Measurements from ENCODE around the gene TMEM143. TPM values are rescaled to one million over a fixed set of nuclear protein-coding genes. Genes with fewer than 3 reads are reported as not detected.

The TMEM143 gene
- total RNA-seq, 1 donor from 2014 or later = 11.1 TPM

GRCh38 chr19:48385461-48386087, 21.8 kb upstream of the TMEM143 start:
- H3K4me1 ChIP-seq = no peaks in the 10 kb centered on the region
- H3K4me3 ChIP-seq = no peak overlapping the region
- no peaks in the 10 kb centered on the region for H3K27me3 ChIP-seq (ENCODE audit: low read depth)
- intact Hi-C loops (cut with DNase I) = no loop called here
- no peak for TF ChIP-seq CTCF (IDR thresholded peaks at IDR 0.05)
- no peaks in the 10 kb centered on the region for H3K9me3 ChIP-seq
- H3K36me3 ChIP-seq = peaks cover 83% of the 10 kb centered on the region
- ATAC-seq = no peak
- no peak for DNase-seq
- no peak overlapping the region for H3K27ac ChIP-seq

GRCh38 chr19:48382286-48382685, 18.5 kb upstream of the TMEM143 start:
- H3K36me3 ChIP-seq = peaks cover 61% of the 10 kb centered on the region
- TF ChIP-seq CTCF (IDR thresholded peaks at IDR 0.05) = no peak

GRCh38 chr19:48381178-48381950, 17.6 kb upstream of the TMEM143 start:
- Histone ChIP-seq H3K27ac (no peak overlapping the region), H3K4me3 (no peak overlapping the region), H3K36me3 (peaks cover 52% of the 10 kb centered on the region), H3K9me3 (no peaks in the 10 kb centered on the region), H3K4me1 (no peaks in the 10 kb centered on the region), H3K27me3 (ENCODE audit: low read depth) (no peaks in the 10 kb centered on the region)
- intact Hi-C loops (cut with DNase I) = no loop called here
- TF ChIP-seq CTCF (IDR thresholded peaks at IDR 0.05) = no peak
- no peak for DNase-seq
- ATAC-seq = no peak

More at GRCh38 chr19:48382286-48382685, 18.5 kb upstream of the TMEM143 start:
- intact Hi-C loops (cut with DNase I) = no loop called here
- H3K27me3 ChIP-seq (ENCODE audit: low read depth) = no peaks in the 10 kb centered on the region
- no peaks in the 10 kb centered on the region for H3K9me3 ChIP-seq
- H3K27ac ChIP-seq = no peak overlapping the region
- H3K4me1 ChIP-seq = no peaks in the 10 kb centered on the region
- ATAC-seq (no peak), DNase-seq (no peak)
- no peak overlapping the region for H3K4me3 ChIP-seq

- no peaks in the 10 kb centered on the region for H3K9me3 ChIP-seq
- ATAC-seq = no peak
- no peak overlapping the region for H3K4me3 ChIP-seq
- intact Hi-C loops (cut with DNase I) = no loop called here
- DNase-seq = no peak
- H3K4me1 ChIP-seq = no peaks in the 10 kb centered on the region
- TF ChIP-seq CTCF (IDR thresholded peaks at IDR 0.05) = no peak
- no peaks in the 10 kb centered on the region for H3K27me3 ChIP-seq (ENCODE audit: low read depth)
- no peak overlapping the region for H3K27ac ChIP-seq
- H3K36me3 ChIP-seq = peaks cover 29% of the 10 kb centered on the region
Observed at GRCh38 chr19:48379058-48379457, 15.3 kb upstream of the TMEM143 start.

GRCh38 chr19:48378194-48378570, 14.4 kb upstream of the TMEM143 start:
- ATAC-seq = peak in 1 of 2 donors; percentile 23
- Histone ChIP-seq H3K9me3 (no peaks in the 10 kb centered on the region), H3K36me3 (peaks cover 20% of the 10 kb centered on the region), H3K4me3 (no peak overlapping the region), H3K27me3 (ENCODE audit: low read depth) (no peaks in the 10 kb centered on the region), H3K4me1 (no peaks in the 10 kb centered on the region), H3K27ac (no peak overlapping the region)
- no peak for DNase-seq
- TF ChIP-seq CTCF (IDR thresholded peaks at IDR 0.05) = no peak
- intact Hi-C loops (cut with DNase I) = no loop called here
